ENCODE results near the gene PEA15. TPM values are rescaled to one million over a fixed set of nuclear protein-coding genes. Genes with fewer than 3 reads are reported as not detected.

The PEA15 gene
- total RNA-seq, 1 experiment from 2014 or later, result 94.3 TPM

DNA sequence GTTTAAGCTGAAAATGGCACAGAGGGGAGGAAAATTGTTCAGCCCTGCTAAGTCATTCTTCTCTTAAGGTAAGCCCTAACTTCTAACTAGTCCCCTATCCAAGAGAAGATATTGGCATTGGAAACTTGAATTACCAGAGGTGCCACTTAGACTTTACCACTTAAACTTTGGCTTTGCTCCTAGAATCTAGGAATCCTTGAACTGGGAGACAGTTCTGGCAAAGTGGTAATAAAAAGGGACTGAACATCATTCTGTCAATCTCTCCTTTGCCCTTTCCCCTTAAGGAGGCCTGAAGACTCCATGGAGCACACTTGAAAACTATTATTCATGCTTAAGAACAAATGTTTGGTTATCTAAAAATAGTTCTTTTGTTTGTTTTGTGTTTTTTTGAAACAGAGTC is 45.3 kb upstream of the PEA15 start:
- ChIA-PET POLR2A (no interaction called here), CTCF (no interaction called here)
- Histone ChIP-seq H3K9me3 (ENCODE audit: control insufficient read depth, insufficient read depth, low read depth, low read length) (no peaks in the 10 kb centered on the region), H3K4me3 (ENCODE audit: low read depth in 2 of 2, low read length in 2 of 2) (no peak overlapping the region), H3K4me1 (ENCODE audit: control insufficient read depth, insufficient read depth, low read length) (no peaks in the 10 kb centered on the region), H3K27me3 (ENCODE audit: control insufficient read depth, insufficient read depth, low read length) (peaks cover 5% of the 10 kb centered on the region; the same call in 1 of the 2 replicates), H3K27ac (ENCODE audit: low read length) (no peak overlapping the region), H3K36me3 (ENCODE audit: control insufficient read depth, insufficient read depth, low read length) (no peaks in the 10 kb centered on the region)
- ATAC-seq (no peak), DNase-seq (ENCODE audit: low read depth, low spot score) (no peak)
- intact Hi-C loops (cut with micrococcal nuclease; ENCODE audit: unreplicated experiment), result no loop called here
- in situ Hi-C loops (cut with HindIII; ENCODE audit: low pct_unique_long_range_greater_than_20kb, low sequenced_read_pairs), result no loop called here
- no TSS peak for BruUV-seq (replicated peaks)
- no peak for TF ChIP-seq SIN3A (IDR thresholded peaks at IDR 0.05; ENCODE audit: borderline replicate concordance, insufficient read depth, low read depth, low read length)
- TF ChIP-seq TCF7L2 (IDR thresholded peaks at IDR 0.05; ENCODE audit: low read depth, low read length), result no peak
- TF ChIP-seq, protein P1, sequence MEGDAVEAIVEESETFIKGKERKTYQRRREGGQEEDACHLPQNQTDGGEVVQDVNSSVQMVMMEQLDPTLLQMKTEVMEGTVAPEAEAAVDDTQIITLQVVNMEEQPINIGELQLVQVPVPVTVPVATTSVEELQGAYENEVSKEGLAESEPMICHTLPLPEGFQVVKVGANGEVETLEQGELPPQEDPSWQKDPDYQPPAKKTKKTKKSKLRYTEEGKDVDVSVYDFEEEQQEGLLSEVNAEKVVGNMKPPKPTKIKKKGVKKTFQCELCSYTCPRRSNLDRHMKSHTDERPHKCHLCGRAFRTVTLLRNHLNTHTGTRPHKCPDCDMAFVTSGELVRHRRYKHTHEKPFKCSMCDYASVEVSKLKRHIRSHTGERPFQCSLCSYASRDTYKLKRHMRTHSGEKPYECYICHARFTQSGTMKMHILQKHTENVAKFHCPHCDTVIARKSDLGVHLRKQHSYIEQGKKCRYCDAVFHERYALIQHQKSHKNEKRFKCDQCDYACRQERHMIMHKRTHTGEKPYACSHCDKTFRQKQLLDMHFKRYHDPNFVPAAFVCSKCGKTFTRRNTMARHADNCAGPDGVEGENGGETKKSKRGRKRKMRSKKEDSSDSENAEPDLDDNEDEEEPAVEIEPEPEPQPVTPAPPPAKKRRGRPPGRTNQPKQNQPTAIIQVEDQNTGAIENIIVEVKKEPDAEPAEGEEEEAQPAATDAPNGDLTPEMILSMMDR (IDR thresholded peaks at IDR 0.05), result no peak
- no peak for TF ChIP-seq POLR2AphosphoS5 (IDR thresholded peaks at IDR 0.05; ENCODE audit: low read depth, low read length)
- TF ChIP-seq, protein P2, sequence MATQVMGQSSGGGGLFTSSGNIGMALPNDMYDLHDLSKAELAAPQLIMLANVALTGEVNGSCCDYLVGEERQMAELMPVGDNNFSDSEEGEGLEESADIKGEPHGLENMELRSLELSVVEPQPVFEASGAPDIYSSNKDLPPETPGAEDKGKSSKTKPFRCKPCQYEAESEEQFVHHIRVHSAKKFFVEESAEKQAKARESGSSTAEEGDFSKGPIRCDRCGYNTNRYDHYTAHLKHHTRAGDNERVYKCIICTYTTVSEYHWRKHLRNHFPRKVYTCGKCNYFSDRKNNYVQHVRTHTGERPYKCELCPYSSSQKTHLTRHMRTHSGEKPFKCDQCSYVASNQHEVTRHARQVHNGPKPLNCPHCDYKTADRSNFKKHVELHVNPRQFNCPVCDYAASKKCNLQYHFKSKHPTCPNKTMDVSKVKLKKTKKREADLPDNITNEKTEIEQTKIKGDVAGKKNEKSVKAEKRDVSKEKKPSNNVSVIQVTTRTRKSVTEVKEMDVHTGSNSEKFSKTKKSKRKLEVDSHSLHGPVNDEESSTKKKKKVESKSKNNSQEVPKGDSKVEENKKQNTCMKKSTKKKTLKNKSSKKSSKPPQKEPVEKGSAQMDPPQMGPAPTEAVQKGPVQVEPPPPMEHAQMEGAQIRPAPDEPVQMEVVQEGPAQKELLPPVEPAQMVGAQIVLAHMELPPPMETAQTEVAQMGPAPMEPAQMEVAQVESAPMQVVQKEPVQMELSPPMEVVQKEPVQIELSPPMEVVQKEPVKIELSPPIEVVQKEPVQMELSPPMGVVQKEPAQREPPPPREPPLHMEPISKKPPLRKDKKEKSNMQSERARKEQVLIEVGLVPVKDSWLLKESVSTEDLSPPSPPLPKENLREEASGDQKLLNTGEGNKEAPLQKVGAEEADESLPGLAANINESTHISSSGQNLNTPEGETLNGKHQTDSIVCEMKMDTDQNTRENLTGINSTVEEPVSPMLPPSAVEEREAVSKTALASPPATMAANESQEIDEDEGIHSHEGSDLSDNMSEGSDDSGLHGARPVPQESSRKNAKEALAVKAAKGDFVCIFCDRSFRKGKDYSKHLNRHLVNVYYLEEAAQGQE (IDR thresholded peaks at IDR 0.05; ENCODE audit: insufficient read depth in 1 of 2, low read depth in 2 of 2, low read length in 1 of 2), result no peak

DNA sequence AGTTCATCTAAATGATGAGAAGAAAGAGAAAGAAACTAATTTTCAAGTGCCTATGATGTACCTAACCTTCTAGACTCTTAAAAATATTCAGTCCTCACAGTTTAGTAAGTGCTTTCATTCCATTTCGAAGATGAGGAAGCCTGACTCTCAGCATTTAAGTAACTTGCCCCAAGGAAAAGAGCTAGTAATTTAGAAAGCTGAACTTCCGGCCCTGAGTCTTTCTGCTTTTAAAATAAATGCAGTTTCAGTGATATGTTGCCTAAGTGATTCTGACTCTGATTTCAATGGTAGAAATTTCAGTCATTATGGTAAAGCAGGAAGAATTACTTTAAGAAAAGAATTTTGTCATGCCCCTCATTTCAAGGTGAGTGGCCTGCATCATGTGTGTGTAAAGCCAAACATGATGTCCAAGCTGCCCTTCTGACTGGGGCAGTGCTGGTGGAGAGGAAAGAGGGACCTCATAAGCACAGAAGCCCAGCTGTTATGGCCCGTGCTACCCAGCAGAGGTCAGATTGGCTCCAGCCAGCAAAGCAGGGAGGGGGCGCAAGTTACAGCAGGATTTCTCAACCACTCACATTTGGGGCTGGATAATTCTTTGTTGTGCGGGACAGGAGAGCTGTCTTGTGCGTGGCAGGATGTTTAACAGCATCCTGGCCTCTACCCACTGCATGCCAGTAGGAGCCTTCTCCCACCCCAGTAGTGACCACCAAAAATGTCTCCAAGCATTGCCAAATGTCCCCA is 43.0 kb upstream of the PEA15 start:
- no peaks in the 10 kb centered on the region for H3K4me1 ChIP-seq (ENCODE audit: control insufficient read depth, insufficient read depth, low read length)
- TF ChIP-seq, protein P2 (IDR thresholded peaks at IDR 0.05; ENCODE audit: insufficient read depth in 1 of 2, low read depth in 2 of 2, low read length in 1 of 2), result no peak
- TF ChIP-seq, protein P1 (IDR thresholded peaks at IDR 0.05), result peak; percentile 43
- CTCF ChIA-PET, result no interaction called here
- peak; percentile 69; the same call in 1 of the 2 replicates for ATAC-seq
- POLR2A ChIA-PET, result no interaction called here
- intact Hi-C loops (cut with micrococcal nuclease; ENCODE audit: unreplicated experiment), result no loop called here
- no peaks in the 10 kb centered on the region for H3K9me3 ChIP-seq (ENCODE audit: control insufficient read depth, insufficient read depth, low read depth, low read length)
- no peak overlapping the region for H3K4me3 ChIP-seq (ENCODE audit: low read depth in 2 of 2, low read length in 2 of 2)
- no peak for DNase-seq (ENCODE audit: low read depth, low spot score)
- H3K27me3 ChIP-seq (ENCODE audit: control insufficient read depth, insufficient read depth, low read length), result peaks cover 11% of the 10 kb centered on the region
- in situ Hi-C loops (cut with HindIII; ENCODE audit: low pct_unique_long_range_greater_than_20kb, low sequenced_read_pairs), result no loop called here
- H3K27ac ChIP-seq (ENCODE audit: low read length), result no peak overlapping the region
- no peaks in the 10 kb centered on the region for H3K36me3 ChIP-seq (ENCODE audit: control insufficient read depth, insufficient read depth, low read length)
- BruUV-seq (replicated peaks), result no TSS peak
